GM21717 (cell line): Measurements from ENCODE around the gene SLC37A3.
"Not testable (repeated sequence)": the region's sequence is repeated elsewhere in the genome, so short reads cannot be mapped to it uniquely, and the experiment has no call there.

Experiments used
- ATAC-seq: cut with Tn5 transposase; IDR thresholded peaks from one replicate; pipeline ENCODE4 v1.9.1; 2021; ENCODE audit warnings: mild to moderate bottlenecking, moderate library complexity; ENCODE audit not compliant: unreplicated experiment

The SLC37A3 gene

DNA sequence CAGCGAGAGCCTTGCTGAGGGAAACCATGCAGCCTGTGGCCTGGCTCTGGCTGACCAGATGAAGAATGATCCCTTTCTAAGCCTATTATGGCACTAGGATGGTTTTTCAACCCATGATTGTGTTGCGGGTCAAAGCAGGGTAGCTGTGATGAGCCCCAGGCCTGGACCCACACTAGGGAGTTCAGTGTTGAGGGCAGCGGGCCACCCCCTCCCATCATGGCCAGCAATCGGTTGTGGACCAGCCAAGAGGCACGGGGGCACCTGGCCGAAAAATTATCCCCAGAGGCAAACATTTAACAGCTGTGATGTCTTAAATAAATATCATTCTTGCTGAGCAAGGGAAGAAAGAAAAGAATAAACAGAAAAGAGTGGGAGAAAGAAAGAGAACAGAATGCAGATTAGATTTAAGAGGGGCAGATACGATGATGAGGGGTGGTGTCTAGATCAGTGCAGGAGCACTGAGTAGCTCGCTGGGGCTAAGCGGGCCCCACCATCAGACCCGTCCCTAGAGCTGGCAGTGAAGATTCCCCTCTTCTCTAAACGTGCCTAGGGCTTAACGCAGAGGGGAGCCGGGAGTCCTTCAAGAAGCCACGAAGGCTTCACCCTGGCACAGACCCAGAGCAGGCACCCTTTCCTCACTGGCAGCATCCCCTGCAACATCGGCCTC lies 82.7 kb downstream of the SLC37A3 start:
- ATAC-seq: no peak

DNA sequence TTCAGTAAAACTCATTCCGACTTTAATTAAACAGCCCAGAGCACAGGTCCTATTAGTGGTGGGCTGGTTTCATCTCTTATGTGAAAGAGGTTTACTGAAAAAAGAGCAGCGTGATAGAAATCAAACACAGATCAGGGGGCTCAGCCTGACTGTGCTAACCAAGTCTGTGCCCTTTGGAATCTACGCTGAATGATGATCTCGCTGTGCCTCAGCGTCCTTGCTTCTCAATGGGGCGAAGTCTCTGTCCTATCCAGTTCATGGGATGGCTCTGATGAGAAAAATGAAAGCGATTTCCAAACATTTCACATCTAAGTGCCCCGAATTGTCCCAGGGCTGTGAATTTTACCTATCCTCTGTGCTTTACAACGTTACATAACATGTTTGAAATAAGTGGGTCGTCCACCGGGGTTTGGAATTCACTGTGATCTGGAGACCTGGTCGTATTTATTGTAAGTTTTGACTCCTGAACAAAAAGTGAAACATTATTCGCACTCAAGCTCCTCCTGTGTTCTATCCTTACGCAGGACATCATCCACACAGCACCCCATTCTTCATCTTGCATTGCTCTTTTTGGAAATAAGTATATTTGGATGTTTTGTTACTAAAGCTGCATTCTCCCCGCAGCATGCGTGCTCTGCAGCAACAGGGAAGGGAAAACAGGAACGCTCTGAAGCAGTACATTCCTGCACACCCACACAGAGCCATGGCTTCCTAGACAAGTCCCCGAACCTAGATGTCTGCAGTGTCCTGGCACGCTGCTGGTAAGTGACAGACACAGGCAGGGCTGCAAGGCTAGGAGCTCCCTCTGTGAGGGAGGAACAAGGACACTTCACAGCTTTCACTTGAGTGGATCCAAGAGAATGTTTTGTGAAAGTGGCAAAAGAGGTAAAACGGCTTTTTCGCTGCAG lies 83.5 kb downstream of the SLC37A3 start:
- no peak for ATAC-seq

DNA sequence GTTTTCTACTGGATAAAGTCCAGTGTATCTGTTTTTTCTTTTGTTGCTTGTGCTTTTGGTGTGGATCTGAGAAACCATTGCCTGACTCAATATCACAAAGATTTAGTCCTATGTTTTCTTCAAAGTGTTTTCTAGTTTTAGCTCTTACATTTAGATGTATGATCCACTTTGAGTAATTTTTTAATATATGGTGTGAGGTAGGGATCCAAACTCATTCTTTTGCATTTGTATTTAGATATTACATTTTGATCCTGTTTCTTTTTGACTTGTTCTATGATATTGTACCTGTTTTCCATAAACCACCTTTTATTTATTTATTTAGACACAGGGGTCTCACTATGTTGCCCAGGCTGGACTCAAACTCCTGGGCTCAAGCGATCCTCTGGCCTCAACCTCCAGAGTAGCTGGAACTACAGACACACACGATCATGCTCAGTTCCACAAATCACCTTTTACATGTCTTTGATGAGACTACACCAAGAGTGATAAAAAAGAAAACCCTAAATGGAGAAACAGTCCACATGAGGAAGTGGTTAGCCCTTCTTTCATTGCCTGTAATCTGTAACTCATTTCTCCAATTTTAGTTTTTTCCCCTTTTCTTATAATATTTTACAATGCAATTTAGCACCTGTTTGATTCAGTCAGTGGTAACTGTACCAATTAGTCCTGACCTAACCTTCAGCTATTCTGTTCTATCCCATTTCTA lies 86.0 kb downstream of the SLC37A3 start:
- no peak for ATAC-seq

DNA sequence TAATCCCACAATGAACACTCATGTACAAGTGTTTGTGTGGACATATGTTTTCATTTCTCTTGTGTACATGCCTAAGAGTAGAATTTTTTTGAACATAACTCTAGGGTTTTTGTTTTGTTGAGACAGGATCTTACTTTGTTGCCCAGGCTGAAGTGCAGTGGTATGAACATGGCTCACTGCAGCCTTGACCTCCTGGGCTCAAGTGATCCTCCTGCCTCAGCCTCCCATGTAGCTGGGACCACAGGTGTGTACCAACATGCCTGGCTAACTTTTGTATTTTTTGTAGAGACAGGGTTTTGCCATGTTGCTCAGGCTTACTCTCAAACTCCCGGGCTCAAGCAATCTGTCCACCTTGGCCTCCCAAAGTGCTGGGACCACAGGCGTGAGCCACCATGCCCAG lies 87.2 kb downstream of the SLC37A3 start:
- ATAC-seq: not testable (repeated sequence)

DNA sequence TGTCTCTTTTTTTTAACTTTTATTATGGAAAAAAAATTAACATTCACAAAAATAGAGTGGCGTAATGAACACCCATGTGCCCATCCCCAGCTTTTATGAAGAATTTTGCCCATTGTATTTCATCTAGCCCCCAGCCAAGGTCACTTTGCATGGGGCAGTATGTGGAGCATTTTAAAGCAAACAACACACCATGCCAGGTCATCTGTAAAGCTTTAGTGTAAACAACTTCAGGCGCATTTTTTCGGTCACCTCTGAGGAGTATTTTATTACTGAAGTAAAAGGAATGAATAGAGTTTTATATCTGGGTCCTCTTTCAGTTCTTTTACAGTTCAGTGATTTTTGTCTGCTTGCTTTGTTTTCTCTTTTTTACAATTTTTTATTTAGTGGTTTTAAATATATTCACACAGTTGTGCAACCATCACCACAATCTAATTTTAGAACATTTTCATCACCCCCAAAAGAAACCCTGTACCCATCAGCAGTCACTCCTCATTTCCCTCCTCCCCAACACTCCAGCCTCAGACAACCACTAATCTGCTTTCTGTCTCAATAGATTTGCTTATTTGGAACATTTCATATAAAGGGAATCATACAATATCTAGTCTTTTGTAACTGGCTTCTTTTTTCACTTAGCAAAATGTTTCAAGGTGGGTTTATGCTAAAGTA lies 87.9 kb downstream of the SLC37A3 start:
- no peak for ATAC-seq

DNA sequence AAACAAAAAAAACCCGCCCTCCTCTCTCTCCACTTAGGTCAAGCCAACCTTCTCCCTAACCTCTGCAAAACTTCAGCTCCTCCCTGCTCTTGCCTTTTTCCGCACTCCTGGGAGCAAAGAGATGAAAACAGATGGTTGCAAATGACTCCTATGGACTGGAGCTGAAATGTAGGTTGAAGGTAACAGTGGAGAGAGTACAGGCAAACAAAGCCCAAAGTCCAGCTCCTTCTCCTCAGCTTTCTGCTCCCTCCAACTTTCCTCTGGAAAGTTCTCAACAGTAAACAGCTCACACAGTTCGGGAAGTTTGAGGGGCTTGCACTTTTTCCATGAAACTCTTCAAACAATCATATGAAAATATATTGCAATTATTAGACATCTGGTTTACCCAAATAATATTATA lies 90.3 kb downstream of the SLC37A3 start:
- no peak for ATAC-seq

DNA sequence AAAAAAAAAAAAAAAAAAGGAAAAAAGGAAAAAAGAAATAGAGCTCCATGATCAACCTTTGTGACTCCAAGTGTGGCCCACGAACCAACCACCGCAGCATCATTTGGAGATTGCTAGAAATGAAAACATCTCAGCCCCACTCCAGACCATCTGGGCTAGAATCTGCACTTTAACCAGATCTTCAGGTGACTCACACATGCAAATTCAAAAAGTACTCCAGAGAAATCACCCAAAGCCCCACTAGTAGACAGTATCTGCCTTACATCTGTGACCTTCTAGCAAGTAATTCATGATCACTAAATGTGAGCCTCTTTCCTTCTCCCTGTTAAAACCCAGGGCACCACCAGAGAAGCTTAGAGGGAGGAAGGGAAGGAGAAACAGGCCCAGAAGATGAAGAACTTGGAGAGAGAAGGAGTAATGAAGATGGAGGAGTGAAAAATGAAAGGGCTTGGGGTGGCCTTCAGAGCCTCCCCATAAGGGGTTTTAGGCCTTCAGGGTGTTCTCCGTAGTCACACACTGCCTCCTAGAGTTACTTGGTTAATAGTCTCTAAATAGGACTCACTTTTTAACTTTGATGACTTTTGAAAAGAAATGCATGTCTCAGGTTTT lies 94.0 kb downstream of the SLC37A3 start:
- ATAC-seq: no peak

DNA sequence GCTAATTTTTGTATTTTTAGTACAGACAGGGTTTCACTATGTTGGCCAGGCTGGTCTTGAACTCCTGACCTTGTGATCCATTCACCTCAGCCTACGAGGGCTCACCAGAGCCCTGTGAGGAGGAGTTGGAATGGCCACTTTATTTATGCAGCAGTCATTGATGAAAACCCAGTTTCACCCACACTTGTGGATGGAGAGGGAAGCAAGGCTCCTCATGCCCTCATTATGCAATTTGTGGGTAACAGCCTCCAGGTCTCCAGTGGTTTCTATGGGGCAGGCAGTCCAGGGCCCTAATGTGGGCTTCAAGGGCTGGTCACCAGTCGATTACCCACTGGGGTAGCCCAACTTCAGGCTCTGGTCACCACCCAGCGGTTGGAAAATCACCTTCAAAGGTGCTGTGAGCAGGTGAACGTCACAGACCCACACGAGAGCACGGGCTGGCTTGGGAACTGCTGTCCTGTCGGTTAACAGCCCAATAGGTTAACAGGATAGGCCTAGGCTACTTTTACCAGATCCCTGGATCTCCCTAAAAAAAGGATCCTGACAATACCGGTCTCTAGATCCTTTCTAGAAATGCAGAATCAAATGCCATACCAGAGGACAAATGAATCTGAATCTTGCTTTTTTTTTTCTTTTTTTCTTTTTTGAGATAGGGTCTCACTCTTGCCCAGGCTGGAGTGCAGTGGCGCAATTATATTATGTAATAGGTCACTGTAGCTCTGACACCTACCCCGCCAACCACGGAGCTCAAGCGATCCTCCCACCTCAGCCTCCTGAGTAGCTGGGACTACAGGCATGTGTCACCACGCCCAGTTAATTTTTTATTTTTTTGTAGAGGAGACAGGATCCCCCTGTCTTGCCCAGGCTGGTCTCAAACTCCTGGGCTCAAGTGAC lies 97.8 kb downstream of the SLC37A3 start:
- no peak for ATAC-seq

DNA sequence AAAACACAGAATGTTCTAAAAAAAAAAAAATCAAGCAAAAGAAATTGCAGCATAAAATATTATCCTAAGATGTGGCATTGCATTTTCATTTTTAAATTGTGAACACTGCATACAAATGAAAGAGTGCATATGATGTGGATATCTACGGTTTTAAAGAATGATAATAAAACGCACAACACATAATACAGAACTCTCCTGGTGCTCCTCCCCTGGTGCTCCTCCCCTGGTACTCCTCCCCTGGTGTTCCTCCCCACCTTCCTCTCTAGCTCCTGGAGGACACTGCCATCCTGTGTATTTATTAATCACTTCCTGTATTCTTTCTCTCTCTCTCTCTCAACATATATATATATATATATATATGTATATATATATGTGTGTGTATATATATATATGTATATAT lies 100.1 kb downstream of the SLC37A3 start:
- no peak for ATAC-seq

DNA sequence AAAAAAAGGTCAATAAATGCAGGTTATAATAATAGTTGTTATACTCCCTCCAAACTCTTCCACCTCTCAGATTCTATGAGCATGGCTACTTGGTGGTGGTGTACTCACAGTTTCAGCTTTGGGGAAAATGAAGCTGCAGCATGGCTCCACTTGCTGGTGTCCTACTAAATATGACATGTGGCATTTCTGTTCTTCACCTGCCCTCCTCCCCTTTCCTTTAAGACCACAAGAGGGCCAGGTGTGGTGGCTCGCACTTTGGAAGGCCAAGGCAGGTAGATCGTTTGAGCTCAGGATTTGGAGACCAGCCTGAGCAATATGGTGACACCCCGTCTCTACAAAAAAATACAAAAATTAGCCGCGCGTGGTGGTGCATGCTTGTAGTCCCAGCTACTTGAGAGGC lies 101.1 kb downstream of the SLC37A3 start:
- no peak for ATAC-seq

DNA sequence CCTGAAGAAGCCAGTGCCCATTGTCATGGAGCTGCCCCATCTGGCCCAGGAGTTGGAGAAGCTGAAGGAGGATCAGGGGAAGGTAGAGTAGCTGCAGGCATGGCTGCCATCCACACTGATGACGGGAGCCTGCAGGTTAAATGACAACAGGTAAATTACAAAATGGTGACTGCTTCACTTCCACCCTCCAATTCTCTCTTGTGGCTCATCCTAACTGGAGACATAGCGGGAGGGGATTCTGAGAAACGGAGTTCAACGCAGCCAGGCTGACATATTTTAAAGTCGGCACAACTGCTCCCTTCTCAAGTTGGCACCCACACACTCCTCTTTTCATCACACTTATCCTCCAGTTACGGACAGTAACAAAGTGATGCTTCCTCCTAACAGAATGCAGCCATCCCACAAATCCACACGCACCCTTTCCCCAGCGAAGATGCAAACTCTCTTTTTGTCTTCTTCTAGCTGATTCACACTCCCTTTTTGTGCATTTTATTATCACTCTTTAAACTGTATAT lies 103.0 kb downstream of the SLC37A3 start:
- no peak for ATAC-seq

DNA sequence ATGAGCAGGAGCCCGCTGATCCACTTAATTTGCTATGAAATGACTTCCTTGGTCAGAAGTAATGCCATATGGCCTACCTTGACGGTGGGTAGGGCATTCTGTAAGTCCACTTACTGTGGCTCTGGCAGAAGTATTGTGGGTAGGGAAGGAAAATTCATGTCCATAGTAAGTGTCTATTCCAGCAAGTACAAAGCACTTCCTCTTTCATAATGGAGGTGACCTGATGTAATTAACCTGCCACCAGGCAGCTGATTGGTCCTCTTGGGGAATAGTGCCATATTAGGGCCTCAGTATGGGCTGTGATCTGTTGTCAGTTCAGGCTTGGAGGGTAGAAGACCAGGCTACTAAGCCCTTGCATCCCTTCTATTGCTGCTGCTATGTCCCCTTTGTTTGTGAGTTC lies 103.9 kb downstream of the SLC37A3 start:
- ATAC-seq: no peak

DNA sequence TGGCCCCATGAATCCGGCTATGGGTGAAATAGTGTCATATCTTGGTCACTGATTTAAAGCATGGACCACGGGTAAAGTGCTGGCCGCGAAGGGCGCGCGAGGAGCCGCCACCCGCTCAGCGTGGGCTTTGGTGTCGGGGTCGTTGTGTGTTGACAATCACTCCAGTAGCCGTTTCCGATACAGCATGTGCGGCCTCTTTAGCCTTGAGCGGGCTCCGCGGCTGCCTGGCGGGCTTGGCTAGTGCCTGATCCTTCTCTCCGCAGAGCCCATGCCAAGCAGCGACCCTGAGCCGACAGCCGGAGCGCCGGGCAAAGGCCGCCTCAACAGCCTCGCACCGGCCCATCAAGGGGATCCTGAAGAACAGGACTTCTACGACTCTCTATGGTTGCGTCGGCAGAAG lies 105.9 kb downstream of the SLC37A3 start:
- no peak for ATAC-seq

DNA sequence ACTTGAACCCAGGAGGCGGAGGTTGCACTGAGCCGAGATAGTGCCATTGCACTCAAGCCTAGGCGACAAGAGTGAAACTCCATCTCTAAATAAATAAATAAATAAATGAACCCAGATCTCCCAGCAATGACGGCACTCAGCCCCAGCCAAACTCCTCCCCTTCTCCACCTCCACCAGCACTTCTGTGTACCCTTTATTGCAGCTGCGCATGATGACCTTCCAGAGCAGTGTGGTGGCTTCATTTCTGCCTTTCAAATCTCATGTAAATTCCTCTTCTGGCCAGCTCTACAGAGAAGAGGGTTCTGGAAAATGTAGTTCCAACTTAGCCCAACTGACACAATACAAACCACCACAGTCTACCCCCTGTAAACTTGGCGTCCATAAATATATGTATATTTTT lies 108.5 kb downstream of the SLC37A3 start:
- no peak for ATAC-seq

DNA sequence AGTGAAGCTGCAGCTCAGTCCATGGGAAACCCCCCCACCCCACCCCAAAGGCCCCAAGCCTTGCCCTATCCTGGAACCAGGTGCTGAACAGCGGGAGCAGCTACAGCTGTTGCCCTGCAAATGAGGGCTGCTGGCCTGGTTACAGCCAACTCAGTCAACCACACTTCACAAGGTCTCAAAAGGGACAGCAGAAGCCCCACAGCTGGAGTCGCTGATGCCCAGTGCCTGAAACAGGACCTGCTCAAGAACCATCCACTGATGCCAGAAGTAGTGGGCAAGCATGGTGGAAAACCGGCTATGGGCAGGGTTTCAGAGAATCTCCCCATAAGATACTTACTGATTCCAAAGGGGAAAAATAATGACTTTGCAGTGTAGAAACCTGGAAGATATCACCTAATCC lies 110.3 kb downstream of the SLC37A3 start:
- ATAC-seq: no peak

DNA sequence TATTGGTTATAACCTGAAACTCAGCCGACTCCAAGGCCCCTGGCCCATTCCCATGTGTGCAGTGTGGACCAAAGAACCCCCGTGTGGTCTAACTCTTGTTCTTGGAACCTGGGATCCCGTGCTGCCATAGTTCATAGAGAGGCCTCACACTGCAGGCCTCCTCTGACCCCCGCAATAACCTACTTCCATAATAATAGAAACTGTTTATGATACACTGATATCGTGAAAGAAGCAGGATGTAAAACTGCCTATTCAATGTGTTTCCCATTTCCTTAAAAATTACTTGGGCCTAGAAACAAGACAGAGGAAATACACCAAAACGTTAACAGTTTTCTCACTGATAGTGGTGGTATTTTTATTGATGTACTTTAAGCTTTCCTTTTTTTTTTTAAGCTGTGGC lies 112.4 kb downstream of the SLC37A3 start:
- no peak for ATAC-seq

DNA sequence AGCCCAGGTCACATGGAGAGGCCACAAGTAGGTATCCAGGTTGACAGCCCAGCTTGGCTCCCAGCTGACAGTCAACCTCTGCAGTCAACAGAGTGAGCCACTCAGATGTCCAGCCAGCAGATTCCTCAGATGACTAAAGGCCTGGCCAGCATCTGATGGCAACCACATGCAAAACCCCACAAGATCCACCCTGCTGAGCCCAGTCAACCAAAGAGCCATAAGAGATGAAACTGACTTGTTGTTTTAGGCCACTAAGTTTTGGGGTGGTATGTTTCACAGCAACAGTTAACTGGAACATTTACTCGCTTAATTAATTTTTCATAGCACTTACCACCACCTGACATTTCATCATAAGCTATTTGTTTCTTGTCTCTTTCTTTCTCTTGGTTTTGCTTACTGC lies 114.3 kb downstream of the SLC37A3 start:
- ATAC-seq: no peak
